ENCODE results near the gene ANO3. TPM values are rescaled to one million over a fixed set of nuclear protein-coding genes. Genes with fewer than 3 reads are reported as not detected.

Gene ANO3
- total RNA-seq, 1 experiment from 2014 or later, result not detected

DNA sequence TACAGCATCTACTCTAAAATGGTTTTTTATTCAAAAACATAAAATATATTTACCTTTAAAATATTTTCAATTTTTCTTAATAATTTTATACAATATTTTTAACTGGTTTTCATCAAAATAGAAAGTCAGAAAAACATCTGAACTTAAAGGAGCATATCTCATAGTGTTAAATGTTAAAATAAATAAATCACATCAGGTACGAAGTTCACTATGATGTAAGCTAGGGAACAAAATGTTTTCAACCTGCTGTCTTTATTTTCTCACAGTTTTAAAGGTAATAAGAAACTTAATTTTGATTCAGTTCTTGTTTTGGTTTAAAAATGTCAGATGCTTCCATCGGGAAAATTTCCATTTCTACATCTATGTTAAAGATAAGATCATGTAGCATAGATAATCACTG, 142.5 kb downstream of the ANO3 start:
- BruUV-seq (replicated peaks), result no TSS peak
- DNase-seq, result no peak
- no peaks in the 10 kb centered on the region for H3K4me1 ChIP-seq (replicated peaks; ENCODE audit: insufficient read depth)

GRCh38 chr11:26477396-26477795, 145.5 kb downstream of the ANO3 start:
- H3K9me2 ChIP-seq (ENCODE audit: insufficient read depth), result no peaks in the 10 kb centered on the region
- H2AFZ ChIP-seq, result no peak overlapping the region
- H3K36me3 ChIP-seq (ENCODE audit: low read depth), result no peaks in the 10 kb centered on the region
- H3F3A ChIP-seq (ENCODE audit: insufficient read depth, low read depth), result no peaks in the 10 kb centered on the region
- no TSS peak for BruUV-seq (replicated peaks)
- ChIA-PET CTCF (no interaction called here), POLR2A (ENCODE audit: unreplicated experiment) (no interaction called here)
- H3K9me3 ChIP-seq (ENCODE audit: insufficient read depth, low read depth), result no peaks in the 10 kb centered on the region
- H3K27ac ChIP-seq, result no peak overlapping the region
- H3K27me3 ChIP-seq (ENCODE audit: insufficient read depth, low read depth), result no peaks in the 10 kb centered on the region
- no peak overlapping the region for H3K4me3 ChIP-seq
- H3K4me1 ChIP-seq (replicated peaks; ENCODE audit: insufficient read depth), result no peaks in the 10 kb centered on the region
- no peaks in the 10 kb centered on the region for H3K79me2 ChIP-seq (ENCODE audit: low read depth)
- no peak overlapping the region for H3K4me2 ChIP-seq
- DNase-seq, result no peak
- H4K20me1 ChIP-seq (ENCODE audit: insufficient read depth), result no peaks in the 10 kb centered on the region
- TF ChIP-seq EZH2 (IDR thresholded peaks at IDR 0.05; ENCODE audit: low read depth), result no peak
- no peak for TF ChIP-seq CTCF (conservative IDR thresholded peaks at IDR 0.05)
- intact Hi-C loops (cut with micrococcal nuclease; ENCODE audit: unreplicated experiment), result no loop called here

More for the DNA sequence above, 142.5 kb downstream of the ANO3 start:
- Histone ChIP-seq H3K79me2 (ENCODE audit: low read depth) (no peaks in the 10 kb centered on the region), H3K27me3 (ENCODE audit: insufficient read depth, low read depth) (no peaks in the 10 kb centered on the region), H2AFZ (no peak overlapping the region), H3K9me2 (ENCODE audit: insufficient read depth) (no peaks in the 10 kb centered on the region), H3K27ac (no peak overlapping the region), H3F3A (ENCODE audit: insufficient read depth, low read depth) (no peaks in the 10 kb centered on the region), H3K4me2 (no peak overlapping the region), H3K9me3 (ENCODE audit: insufficient read depth, low read depth) (no peaks in the 10 kb centered on the region), H3K4me3 (no peak overlapping the region), H4K20me1 (ENCODE audit: insufficient read depth) (no peaks in the 10 kb centered on the region), H3K36me3 (ENCODE audit: low read depth) (no peaks in the 10 kb centered on the region)
- ChIA-PET POLR2A (ENCODE audit: unreplicated experiment) (no interaction called here), CTCF (no interaction called here)
- intact Hi-C loops (cut with micrococcal nuclease; ENCODE audit: unreplicated experiment), result no loop called here
- TF ChIP-seq CTCF (conservative IDR thresholded peaks at IDR 0.05), result no peak
- TF ChIP-seq EZH2 (IDR thresholded peaks at IDR 0.05; ENCODE audit: low read depth), result no peak

GRCh38 chr11:26478710-26479109, 146.8 kb downstream of the ANO3 start:
- no TSS peak for BruUV-seq (replicated peaks)
- no peaks in the 10 kb centered on the region for H3F3A ChIP-seq (ENCODE audit: insufficient read depth, low read depth)
- H3K27me3 ChIP-seq (ENCODE audit: insufficient read depth, low read depth), result no peaks in the 10 kb centered on the region
- H3K9me3 ChIP-seq (ENCODE audit: insufficient read depth, low read depth), result no peaks in the 10 kb centered on the region
- ChIA-PET POLR2A (ENCODE audit: unreplicated experiment) (no interaction called here), CTCF (no interaction called here)
- no peaks in the 10 kb centered on the region for H3K79me2 ChIP-seq (ENCODE audit: low read depth)
- intact Hi-C loops (cut with micrococcal nuclease; ENCODE audit: unreplicated experiment), result no loop called here
- H2AFZ ChIP-seq, result no peak overlapping the region
- H3K27ac ChIP-seq, result no peak overlapping the region
- no peaks in the 10 kb centered on the region for H3K36me3 ChIP-seq (ENCODE audit: low read depth)
- no peaks in the 10 kb centered on the region for H3K4me1 ChIP-seq (replicated peaks; ENCODE audit: insufficient read depth)
- H3K9me2 ChIP-seq (ENCODE audit: insufficient read depth), result no peaks in the 10 kb centered on the region
- no peak overlapping the region for H3K4me2 ChIP-seq
- TF ChIP-seq CTCF (conservative IDR thresholded peaks at IDR 0.05) (no peak), EZH2 (IDR thresholded peaks at IDR 0.05; ENCODE audit: low read depth) (no peak)
- no peaks in the 10 kb centered on the region for H4K20me1 ChIP-seq (ENCODE audit: insufficient read depth)
- H3K4me3 ChIP-seq, result no peak overlapping the region
- no peak for DNase-seq

All from PC-9 (cell line).